Activated T-helper 17 cell treated with anti-CD3 and anti-CD28 coated beads, Interleukin-2, amount 50 U/mL, for 72 hours (primary cell): ENCODE results near the gene SLC48A1. TPM values are rescaled to one million over a fixed set of nuclear protein-coding genes. Genes with fewer than 3 reads are reported as not detected.

Experiments
- ATAC-seq: fragments of 150-1000 bp; cut with Tn5 transposase; replicated peaks from 2 replicates; pipeline ENCODE4 v1.10.0; 2021; ENCODE audit warnings: mild to moderate bottlenecking, moderate library complexity
- H3K27ac Mint-ChIP-seq: one replicate; pipeline ENCODE4 v1.8.0; 2022; ENCODE audit warnings: mixed read lengths
- H3K27me3 Mint-ChIP-seq: one replicate; pipeline ENCODE4 v1.8.0; 2022; ENCODE audit warnings: mixed read lengths
- H3K36me3 Mint-ChIP-seq: one replicate; pipeline ENCODE4 v1.8.0; 2022; ENCODE audit warnings: low read depth, mild to moderate bottlenecking, mixed read lengths
- H3K4me1 Mint-ChIP-seq: one replicate; pipeline ENCODE4 v1.8.0; 2022; ENCODE audit warnings: mixed read lengths
- H3K4me3 Mint-ChIP-seq: one replicate; pipeline ENCODE4 v1.8.0; 2022; ENCODE audit warnings: mild to moderate bottlenecking, mixed read lengths
- H3K9me3 Mint-ChIP-seq: one replicate; pipeline ENCODE4 v1.8.0; 2022; ENCODE audit warnings: mixed read lengths
- total RNA-seq, 2 donors: library from RNA; stranded (reverse); gene quantifications; one replicate each; pipeline ENCODE4 v1.2.3, GENCODE V29; 2022

Gene SLC48A1
- total RNA-seq, 2 donors from 2014 or later: 6.7 to 8.2 TPM

DNA sequence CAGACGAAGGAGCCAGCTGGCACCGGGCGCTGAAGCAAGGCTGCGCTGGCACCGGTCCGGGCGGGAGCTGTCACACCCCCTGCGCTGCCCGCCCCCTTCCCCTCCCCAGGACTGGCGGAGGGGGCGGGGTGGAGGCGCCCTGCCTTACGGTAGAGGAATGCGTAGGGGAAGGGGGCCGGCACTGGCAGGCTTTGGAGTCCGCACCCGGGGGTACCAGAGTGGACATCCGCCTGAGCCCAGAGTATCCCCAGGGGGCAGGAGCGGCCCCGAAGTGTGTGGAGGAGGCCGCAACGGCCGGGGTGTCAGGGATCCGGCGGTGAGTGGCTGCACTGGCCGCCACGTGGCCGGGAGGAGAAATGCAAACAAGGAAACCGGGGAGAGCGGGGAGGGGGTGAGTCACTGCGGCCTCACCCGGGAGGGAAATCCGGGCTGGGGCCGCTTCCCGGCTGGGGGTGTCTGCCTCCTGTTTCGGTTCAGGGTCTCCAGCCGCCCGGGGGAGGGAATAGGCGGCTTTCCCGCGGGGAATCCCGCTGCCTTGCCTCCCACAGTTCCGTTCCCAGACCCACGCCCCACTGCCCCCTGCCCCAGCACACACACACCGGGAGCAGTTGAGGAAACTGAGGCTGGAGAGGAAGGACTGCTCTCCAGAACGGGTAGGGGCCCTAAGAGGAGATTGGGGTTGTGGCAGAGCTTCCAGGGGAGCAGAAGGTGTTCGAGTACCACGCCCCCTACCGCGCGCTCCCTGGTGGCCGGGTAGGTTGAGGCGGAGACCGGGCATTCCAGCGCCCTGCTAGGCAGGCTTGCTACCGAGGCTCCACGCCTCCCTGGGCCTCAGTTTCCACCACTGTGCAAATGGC, 14.0 kb upstream of the SLC48A1 start, which contains the start of gene RAPGEF3:
Gene RAPGEF3, minus strand, starts transcription at position 47 of the 857 bp plus-strand sequence. CDS start 324 bp downstream, outside the sequence.
- Mint-ChIP-seq H3K4me1 (peaks cover 38% of the 10 kb centered on the region), H3K9me3 (no peaks in the 10 kb centered on the region), H3K4me3 (peak within 1 kb of the TSS; percentile 73), H3K27me3 (no peaks in the 10 kb centered on the region), H3K36me3 (no peaks in the 10 kb centered on the region), H3K27ac (peak within 1 kb of the TSS; percentile 20)
- ATAC-seq: peak; percentile 71

DNA sequence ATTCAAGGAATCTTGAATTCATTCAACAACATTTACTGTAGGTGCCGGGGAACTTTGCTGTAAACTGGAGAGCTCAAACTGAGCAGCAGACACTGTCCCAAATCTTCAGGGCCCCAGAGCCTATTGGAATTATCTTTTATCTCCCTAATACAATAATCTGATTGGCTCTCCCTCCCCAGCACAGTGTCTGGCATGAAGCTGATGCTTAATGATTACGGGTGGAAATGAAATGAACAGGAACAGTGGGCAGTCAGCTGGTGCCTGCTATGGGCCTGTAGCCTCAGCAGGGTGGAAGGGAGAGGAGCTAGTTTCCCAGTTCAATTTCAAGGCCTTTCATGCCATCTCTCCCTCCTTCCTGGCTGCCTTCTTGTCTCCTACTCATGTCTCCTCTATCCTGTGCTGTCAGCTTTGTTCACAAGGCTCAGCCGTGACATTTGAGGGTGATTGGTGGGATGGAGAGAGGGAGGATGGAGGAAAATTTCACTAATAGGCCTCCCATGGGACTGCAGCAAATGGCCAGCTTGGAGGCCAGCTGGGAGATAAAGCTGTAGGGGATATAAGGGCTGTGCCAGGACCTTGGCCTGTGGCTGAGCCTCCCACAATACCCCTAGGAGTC, 10.1 kb upstream of the SLC48A1 start:
- no peaks in the 10 kb centered on the region for H3K36me3 Mint-ChIP-seq
- H3K27me3 Mint-ChIP-seq: no peaks in the 10 kb centered on the region
- no peak overlapping the region for H3K4me3 Mint-ChIP-seq
- H3K4me1 Mint-ChIP-seq: peaks cover 6% of the 10 kb centered on the region
- no peaks in the 10 kb centered on the region for H3K9me3 Mint-ChIP-seq
- ATAC-seq: no peak
- H3K27ac Mint-ChIP-seq: no peak overlapping the region

- Mint-ChIP-seq H3K36me3 (no peaks in the 10 kb centered on the region), H3K27me3 (no peaks in the 10 kb centered on the region), H3K4me3 (no peak overlapping the region), H3K9me3 (no peaks in the 10 kb centered on the region), H3K27ac (no peak overlapping the region), H3K4me1 (peaks cover 6% of the 10 kb centered on the region)
- no peak for ATAC-seq
These were observed 9.3 kb upstream of the SLC48A1 start for GRCh38 chr12:47763481-47764346.

DNA sequence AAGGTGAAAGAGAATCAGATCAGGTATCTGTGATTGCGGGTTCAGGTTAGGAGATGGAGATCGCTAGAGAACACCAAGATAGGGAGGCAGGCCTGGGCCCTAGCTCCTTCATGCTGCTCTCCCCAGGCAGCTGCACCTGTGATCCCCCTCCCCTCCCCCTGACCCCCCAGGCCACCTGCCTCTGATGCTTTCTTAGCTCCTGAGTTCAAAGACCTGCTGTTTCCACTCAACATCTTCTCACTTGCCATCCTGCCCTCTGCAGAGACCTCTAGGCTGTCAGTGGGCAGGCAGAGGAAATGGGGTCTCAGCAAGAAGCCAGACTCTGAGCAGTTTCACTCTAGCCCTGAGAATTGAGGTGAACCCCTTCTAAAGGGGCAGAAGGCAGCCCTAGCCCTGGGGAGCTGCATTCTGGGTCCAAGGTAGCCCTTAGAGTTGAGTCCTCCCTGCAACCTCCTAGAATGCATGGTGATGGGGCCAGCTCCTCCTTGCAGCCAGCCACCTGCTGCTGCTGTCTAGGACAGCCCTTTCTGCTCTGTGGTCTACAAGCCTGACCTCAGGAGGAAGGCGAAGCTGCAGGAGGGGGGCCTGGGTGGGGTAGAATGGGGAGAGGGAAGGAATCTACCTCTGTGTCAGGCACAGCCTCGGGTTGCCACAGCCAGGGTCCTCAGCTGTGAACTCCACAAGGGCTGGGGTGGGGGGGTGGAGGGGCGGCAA, 6.4 kb upstream of the SLC48A1 start:
- Mint-ChIP-seq H3K4me1 (no peaks in the 10 kb centered on the region), H3K27me3 (no peaks in the 10 kb centered on the region), H3K27ac (no peak overlapping the region), H3K4me3 (no peak overlapping the region), H3K36me3 (no peaks in the 10 kb centered on the region), H3K9me3 (no peaks in the 10 kb centered on the region)
- no peak for ATAC-seq

DNA sequence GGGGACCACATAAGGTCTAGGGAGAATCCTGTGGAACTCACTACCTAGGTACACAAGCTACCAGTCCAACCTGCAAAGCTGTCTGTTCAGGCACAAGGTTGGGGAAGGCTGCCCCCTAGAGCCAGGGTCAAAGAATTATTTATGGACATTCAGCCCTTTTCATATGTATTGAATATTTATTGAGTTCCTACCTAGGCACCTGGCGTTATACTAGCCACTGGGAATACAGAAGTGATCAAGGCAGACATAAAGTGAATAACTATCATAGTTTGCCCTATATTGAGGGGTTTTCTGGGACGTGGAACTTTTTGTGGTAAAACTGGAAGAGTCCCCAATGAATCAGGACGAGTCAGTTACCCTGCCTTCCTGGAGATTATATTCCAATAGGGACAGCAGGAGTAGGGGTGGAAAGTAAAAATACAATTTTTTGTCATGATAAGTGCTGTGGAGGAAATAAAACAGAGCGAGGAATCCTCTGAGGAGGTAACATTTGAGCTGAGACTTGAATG, 5.8 kb upstream of the SLC48A1 start:
- Mint-ChIP-seq H3K4me3 (no peak overlapping the region), H3K9me3 (no peaks in the 10 kb centered on the region), H3K27me3 (no peaks in the 10 kb centered on the region), H3K27ac (no peak overlapping the region), H3K36me3 (no peaks in the 10 kb centered on the region), H3K4me1 (no peaks in the 10 kb centered on the region)
- ATAC-seq: peak; percentile 87

GRCh38 chr12:47768323-47768811, 4.7 kb upstream of the SLC48A1 start:
- Mint-ChIP-seq H3K4me3 (no peak overlapping the region), H3K9me3 (no peaks in the 10 kb centered on the region), H3K36me3 (no peaks in the 10 kb centered on the region), H3K4me1 (no peaks in the 10 kb centered on the region), H3K27ac (no peak overlapping the region), H3K27me3 (no peaks in the 10 kb centered on the region)
- no peak for ATAC-seq

- Mint-ChIP-seq H3K36me3 (no peaks in the 10 kb centered on the region), H3K4me3 (no peak overlapping the region), H3K4me1 (no peaks in the 10 kb centered on the region), H3K27me3 (no peaks in the 10 kb centered on the region), H3K27ac (no peak overlapping the region), H3K9me3 (no peaks in the 10 kb centered on the region)
- ATAC-seq: no peak
These were observed 3.6 kb upstream of the SLC48A1 start for GRCh38 chr12:47769234-47770085.

GRCh38 chr12:47770086-47770726, 2.8 kb upstream of the SLC48A1 start:
- no peaks in the 10 kb centered on the region for H3K27me3 Mint-ChIP-seq
- no peak for ATAC-seq
- H3K4me3 Mint-ChIP-seq: no peak overlapping the region
- H3K36me3 Mint-ChIP-seq: no peaks in the 10 kb centered on the region
- no peaks in the 10 kb centered on the region for H3K9me3 Mint-ChIP-seq
- no peaks in the 10 kb centered on the region for H3K4me1 Mint-ChIP-seq
- H3K27ac Mint-ChIP-seq: no peak overlapping the region

DNA sequence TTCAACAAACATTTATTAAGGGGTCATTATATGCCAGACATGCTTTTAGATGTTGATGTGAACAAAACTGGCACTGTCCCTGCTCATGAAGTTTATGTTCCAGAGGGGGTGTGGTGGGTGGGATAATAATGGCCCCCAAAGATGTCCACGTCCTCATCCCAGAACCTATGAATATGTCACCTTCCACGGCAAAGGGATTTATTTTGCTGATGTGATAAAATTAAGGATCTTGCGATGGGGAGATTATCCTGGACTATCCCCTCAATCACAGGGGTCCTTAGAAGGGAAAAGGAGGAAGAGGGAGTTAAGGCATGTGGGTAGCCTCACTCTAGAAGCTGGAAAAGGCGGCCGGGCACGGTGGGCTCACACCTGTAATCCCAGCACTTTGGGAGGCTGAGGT, 1.7 kb upstream of the SLC48A1 start:
- no peak overlapping the region for H3K4me3 Mint-ChIP-seq
- no peaks in the 10 kb centered on the region for H3K27me3 Mint-ChIP-seq
- ATAC-seq: no peak
- H3K27ac Mint-ChIP-seq: no peak overlapping the region
- no peaks in the 10 kb centered on the region for H3K4me1 Mint-ChIP-seq
- no peaks in the 10 kb centered on the region for H3K36me3 Mint-ChIP-seq
- no peaks in the 10 kb centered on the region for H3K9me3 Mint-ChIP-seq

- H3K4me3 Mint-ChIP-seq: peak overlapping the region; percentile 74
- H3K36me3 Mint-ChIP-seq: no peaks in the 10 kb centered on the region
- peak overlapping the region; percentile 61 for H3K27ac Mint-ChIP-seq
- H3K27me3 Mint-ChIP-seq: no peaks in the 10 kb centered on the region
- H3K4me1 Mint-ChIP-seq: no peaks in the 10 kb centered on the region
- ATAC-seq: no peak
- no peaks in the 10 kb centered on the region for H3K9me3 Mint-ChIP-seq
These were observed 861 bp upstream of the SLC48A1 start for GRCh38 chr12:47772094-47772660.

GRCh38 chr12:47772738-47773061, 338 bp upstream of the SLC48A1 start:
- no peaks in the 10 kb centered on the region for H3K36me3 Mint-ChIP-seq

GRCh38 chr12:47773858-47774580, 981 bp downstream of the SLC48A1 start:
- ATAC-seq: no peak
- peak overlapping the region; percentile 76 for H3K27ac Mint-ChIP-seq
- no peaks in the 10 kb centered on the region for H3K9me3 Mint-ChIP-seq
- no peaks in the 10 kb centered on the region for H3K27me3 Mint-ChIP-seq
- peak overlapping the region; percentile 82 for H3K4me3 Mint-ChIP-seq
- peaks cover 1% of the 10 kb centered on the region for H3K4me1 Mint-ChIP-seq
- H3K36me3 Mint-ChIP-seq: no peaks in the 10 kb centered on the region

More at GRCh38 chr12:47772738-47773061, 338 bp upstream of the SLC48A1 start:
- ATAC-seq: no peak
- H3K9me3 Mint-ChIP-seq: no peaks in the 10 kb centered on the region
- H3K4me3 Mint-ChIP-seq: peak overlapping the region; percentile 74
- peak overlapping the region; percentile 61 for H3K27ac Mint-ChIP-seq
- no peaks in the 10 kb centered on the region for H3K27me3 Mint-ChIP-seq
- no peaks in the 10 kb centered on the region for H3K4me1 Mint-ChIP-seq
